Trophoblast cell (in vitro differentiated cells and primary cell): Measurements from ENCODE around the gene FASN.
A peak's percentile ranks its signal among the peaks of the same experiment; 100 is the strongest.

Experiments
- DNase-seq, 2 donors: peaks; one replicate each; pipeline ENCODE4 v3.0.0-alpha.2; 2016
- H2AFZ ChIP-seq: 2 replicates; pipeline ENCODE4 v1.6.1; 2013; ENCODE audit warnings: low read length, moderate library complexity, mild to moderate bottlenecking; ENCODE audit not compliant: insufficient read depth, poor library complexity
- H2AK5ac ChIP-seq: 2 replicates; pipeline ENCODE4 v1.6.1; 2013; ENCODE audit warnings: mild to moderate bottlenecking, low read length
- H2BK120ac ChIP-seq: 2 replicates; pipeline ENCODE4 v1.6.1; 2013; ENCODE audit warnings: low read length, mild to moderate bottlenecking, moderate library complexity; ENCODE audit not compliant: insufficient read depth, poor library complexity
- H2BK12ac ChIP-seq: 2 replicates; pipeline ENCODE4 v1.6.1; 2013; ENCODE audit warnings: mild to moderate bottlenecking, low read length, moderate library complexity
- H2BK5ac ChIP-seq: 2 replicates; pipeline ENCODE4 v1.6.1; 2013; ENCODE audit warnings: low read length, low read depth, moderate library complexity, mild to moderate bottlenecking; ENCODE audit not compliant: poor library complexity
- H3K14ac ChIP-seq: 2 replicates; pipeline ENCODE4 v1.6.1; 2013; ENCODE audit warnings: mild to moderate bottlenecking, low read length
- H3K18ac ChIP-seq: 2 replicates; pipeline ENCODE4 v1.6.1; 2013; ENCODE audit warnings: mild to moderate bottlenecking, low read length
- H3K23ac ChIP-seq: 2 replicates; pipeline ENCODE4 v1.6.1; 2013; ENCODE audit warnings: low read length
- H3K27ac ChIP-seq: 2 replicates; pipeline ENCODE4 v1.5.1; 2013; ENCODE audit warnings: low read depth, mild to moderate bottlenecking, inconsistent platforms, low read length, moderate library complexity
- H3K27me3 ChIP-seq: 2 replicates; pipeline ENCODE4 v1.6.1; 2013; ENCODE audit warnings: inconsistent platforms, mild to moderate bottlenecking, low read length, moderate library complexity; ENCODE audit not compliant: insufficient read depth
- H3K36me3 ChIP-seq, 2 experiments: 1 replicate in 1 of 2; 2 replicates in 1 of 2; pipeline ENCODE4 v1.6.1; 2013; ENCODE audit warnings: low read length in 2 of 2, mild to moderate bottlenecking in 2 of 2, moderate library complexity in 1 of 2; ENCODE audit not compliant: insufficient read depth in 2 of 2, control insufficient read depth in 1 of 2
- H3K4ac ChIP-seq: 2 replicates; pipeline ENCODE4 v1.6.1; 2013; ENCODE audit warnings: low read depth, mild to moderate bottlenecking, low read length, moderate library complexity
- H3K4me1 ChIP-seq, 2 experiments: 1 replicate in 1 of 2; 2 replicates in 1 of 2; pipeline ENCODE4 v1.6.1; 2013; ENCODE audit warnings: low read length in 2 of 2, mild to moderate bottlenecking in 2 of 2, moderate library complexity in 1 of 2; ENCODE audit not compliant: insufficient read depth in 2 of 2, control insufficient read depth in 1 of 2
- H3K4me2 ChIP-seq: 2 replicates; pipeline ENCODE4 v1.6.1; 2013; ENCODE audit warnings: inconsistent platforms, mild to moderate bottlenecking, low read length, moderate library complexity
- H3K4me3 ChIP-seq: 2 replicates; pipeline ENCODE4 v1.5.1; 2013; ENCODE audit warnings: mild to moderate bottlenecking, low read depth, low read length, inconsistent platforms
- H3K79me1 ChIP-seq: one replicate; pipeline ENCODE4 v1.6.1; 2013; ENCODE audit warnings: low read length
- H3K79me2 ChIP-seq: 2 replicates; pipeline ENCODE4 v1.6.1; 2013; ENCODE audit warnings: low read length, mild to moderate bottlenecking; ENCODE audit not compliant: control insufficient read depth, insufficient read depth, poor library complexity
- H3K9ac ChIP-seq: 2 replicates; pipeline ENCODE4 v1.6.1; 2013; ENCODE audit warnings: mild to moderate bottlenecking, low read length
- H3K9me3 ChIP-seq: 2 replicates; pipeline ENCODE4 v1.6.1; 2013; ENCODE audit warnings: low read depth, mild to moderate bottlenecking, control low read depth, inconsistent platforms, low read length; ENCODE audit not compliant: insufficient read depth
- H4K12ac ChIP-seq: 2 replicates; pipeline ENCODE4 v1.6.1; 2013; ENCODE audit warnings: low read depth, mild to moderate bottlenecking, low read length, moderate library complexity
- H4K8ac ChIP-seq: 2 replicates; pipeline ENCODE4 v1.6.1; 2013; ENCODE audit warnings: low read depth, mild to moderate bottlenecking, low read length, moderate library complexity
- H4K91ac ChIP-seq: one replicate; pipeline ENCODE4 v1.6.1; 2013; ENCODE audit warnings: low read depth, mild to moderate bottlenecking, low read length, moderate library complexity
- WGBS: extraction: QIAGEN DNeasy Blood & Tissue Kit; methylation state at CpG from one replicate; pipeline ENCODE4 v1.1.7; 2013; ENCODE audit warnings: missing lambda C conversion rate; ENCODE audit not compliant: insufficient read length, insufficient coverage; ENCODE audit errors: extremely low coverage; 5-methylcytosine and 5-hydroxymethylcytosine counted together

The FASN gene

GRCh38 chr17:82085931-82086764 is 11.9 kb downstream of the FASN start:
- H2BK12ac ChIP-seq = no peak overlapping the region
- H4K8ac ChIP-seq = no peak overlapping the region
- peaks cover 8% of the 10 kb centered on the region for H3K9me3 ChIP-seq
- no peaks in the 10 kb centered on the region for H3K27me3 ChIP-seq
- no peak overlapping the region for H2AK5ac ChIP-seq
- peaks cover 99% of the 10 kb centered on the region in 2 experiments for H3K36me3 ChIP-seq
- no peak overlapping the region for H3K27ac ChIP-seq
- no peak overlapping the region for H3K14ac ChIP-seq
- H3K4ac ChIP-seq = no peak overlapping the region
- no peak overlapping the region for H3K4me3 ChIP-seq
- no peak overlapping the region for H3K4me2 ChIP-seq
- no peak overlapping the region for H3K23ac ChIP-seq
- H3K18ac ChIP-seq = no peak overlapping the region
- no peaks in the 10 kb centered on the region for H3K79me2 ChIP-seq
- H2BK120ac ChIP-seq = no peak overlapping the region
- WGBS = no CpG with 5 or more reads among the region's 25 CpGs
- H3K9ac ChIP-seq = no peak overlapping the region
- H2BK5ac ChIP-seq = no peak overlapping the region
- no peak overlapping the region for H2AFZ ChIP-seq
- no peak overlapping the region for H4K91ac ChIP-seq
- H3K79me1 ChIP-seq = no peaks in the 10 kb centered on the region
- no peak overlapping the region for H4K12ac ChIP-seq
- H3K4me1 ChIP-seq = no peaks in the 10 kb centered on the region
- DNase-seq = no peak

DNA sequence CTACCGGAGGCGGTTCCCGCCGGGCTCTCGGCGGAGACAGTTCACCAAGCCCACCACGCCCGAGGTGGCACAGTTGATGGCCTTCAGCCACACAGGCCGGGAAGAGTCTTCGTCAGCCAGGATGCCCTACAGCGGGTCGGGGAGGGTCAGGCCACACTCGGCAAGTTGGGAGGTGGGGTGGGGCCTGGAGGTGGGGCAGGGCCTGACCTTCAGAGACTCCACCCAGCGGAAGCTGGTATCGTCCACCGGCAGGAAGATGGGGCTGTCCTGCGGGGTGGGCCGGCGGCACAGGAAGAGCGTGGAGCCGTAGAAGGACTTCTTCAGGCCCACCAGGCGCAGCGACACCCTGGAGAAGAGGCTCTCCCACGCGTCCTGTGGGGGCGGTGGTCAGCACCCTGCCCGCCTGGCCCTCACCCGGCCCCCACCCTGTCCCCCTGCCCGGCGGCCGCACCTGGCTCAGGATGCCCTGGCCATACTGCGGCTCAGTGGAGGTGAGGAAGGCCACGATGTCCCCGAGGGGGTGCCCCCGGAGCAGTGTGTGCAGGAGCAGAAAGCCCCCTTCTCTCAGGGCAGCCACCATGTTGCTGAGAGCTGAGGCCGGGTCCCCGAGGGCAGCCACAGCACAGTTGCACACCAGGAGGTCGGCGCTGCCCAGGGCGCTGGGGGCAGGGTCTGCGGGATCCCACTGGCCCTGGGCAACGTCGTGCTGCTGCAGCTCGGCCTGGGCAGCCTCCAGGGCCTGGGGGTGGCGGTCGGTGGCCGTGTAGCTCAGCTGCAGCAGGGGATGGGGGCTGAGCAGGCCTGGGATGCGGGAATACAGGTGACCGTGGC is 12.8 kb downstream of the FASN start:
- no peaks in the 10 kb centered on the region for H3K27me3 ChIP-seq
- H3K18ac ChIP-seq = no peak overlapping the region
- H3K4me3 ChIP-seq = peak overlapping the region; percentile 42
- no peak overlapping the region for H3K14ac ChIP-seq
- no peak overlapping the region for H4K8ac ChIP-seq
- H3K23ac ChIP-seq = no peak overlapping the region
- peaks cover 99 to 100% of the 10 kb centered on the region in 2 experiments for H3K36me3 ChIP-seq
- no peak overlapping the region for H3K4me2 ChIP-seq
- no CpG with 5 or more reads among the region's 49 CpGs for WGBS
- H2BK5ac ChIP-seq = no peak overlapping the region
- H3K27ac ChIP-seq = no peak overlapping the region
- H2BK12ac ChIP-seq = no peak overlapping the region
- no peak overlapping the region for H4K12ac ChIP-seq
- no peak for DNase-seq
- no peak overlapping the region for H2BK120ac ChIP-seq
- H3K4me1 ChIP-seq = no peaks in the 10 kb centered on the region
- H3K4ac ChIP-seq = no peak overlapping the region
- no peak overlapping the region for H4K91ac ChIP-seq
- no peaks in the 10 kb centered on the region for H3K79me1 ChIP-seq
- H2AFZ ChIP-seq = no peak overlapping the region
- H3K9ac ChIP-seq = no peak overlapping the region
- H2AK5ac ChIP-seq = no peak overlapping the region
- H3K9me3 ChIP-seq = peaks cover 8% of the 10 kb centered on the region
- no peaks in the 10 kb centered on the region for H3K79me2 ChIP-seq

DNA sequence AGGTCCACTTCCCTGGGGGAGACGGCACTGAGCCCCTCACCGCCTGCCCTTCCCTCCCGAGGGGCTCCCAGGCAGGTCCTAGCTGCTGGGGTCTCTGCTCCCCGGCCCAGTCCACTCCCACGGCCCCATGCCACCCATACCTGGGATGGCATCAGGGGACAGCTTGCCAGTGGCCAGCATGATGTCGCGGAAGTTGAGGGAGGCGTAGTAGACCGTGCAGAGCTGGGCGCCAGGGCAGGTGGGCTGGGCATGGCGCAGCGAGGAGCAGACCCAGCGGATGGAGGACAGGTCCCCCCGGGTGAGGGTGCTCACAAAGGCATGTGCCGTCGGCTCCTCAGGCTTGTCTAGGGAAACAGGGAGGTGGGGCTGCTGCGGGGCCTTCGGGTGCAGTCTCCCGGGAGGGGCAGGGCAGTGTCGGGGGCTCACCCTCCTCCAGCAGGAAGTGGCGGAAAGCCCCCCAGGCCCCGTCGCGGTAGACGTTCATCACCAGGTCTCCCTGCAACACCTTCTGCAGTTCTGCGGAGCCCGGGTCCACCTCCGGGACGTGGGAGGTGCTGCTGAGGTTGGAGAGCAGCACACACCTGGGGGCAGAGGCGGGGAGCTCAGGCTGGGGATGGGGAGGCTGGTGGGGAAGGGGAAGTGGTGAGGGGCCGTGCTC is 13.5 kb downstream of the FASN start:
- Histone ChIP-seq H4K8ac (no peak overlapping the region), H3K79me2 (no peaks in the 10 kb centered on the region), H3K4me1 (no peaks in the 10 kb centered on the region), H2BK120ac (no peak overlapping the region), H2BK5ac (no peak overlapping the region), H3K4ac (no peak overlapping the region), H3K4me2 (no peak overlapping the region), H3K4me3 (no peak overlapping the region), H2AK5ac (no peak overlapping the region), H4K91ac (no peak overlapping the region), H3K18ac (no peak overlapping the region), H3K23ac (no peak overlapping the region), H3K9ac (no peak overlapping the region), H3K79me1 (no peaks in the 10 kb centered on the region), H3K27me3 (no peaks in the 10 kb centered on the region), H3K9me3 (peaks cover 8% of the 10 kb centered on the region), H4K12ac (no peak overlapping the region), H3K36me3 (peaks cover 99% of the 10 kb centered on the region in 2 experiments), H3K27ac (no peak overlapping the region), H2BK12ac (no peak overlapping the region), H3K14ac (no peak overlapping the region), H2AFZ (no peak overlapping the region)
- DNase-seq = no peak
- WGBS = no CpG with 5 or more reads among the region's 31 CpGs

DNA sequence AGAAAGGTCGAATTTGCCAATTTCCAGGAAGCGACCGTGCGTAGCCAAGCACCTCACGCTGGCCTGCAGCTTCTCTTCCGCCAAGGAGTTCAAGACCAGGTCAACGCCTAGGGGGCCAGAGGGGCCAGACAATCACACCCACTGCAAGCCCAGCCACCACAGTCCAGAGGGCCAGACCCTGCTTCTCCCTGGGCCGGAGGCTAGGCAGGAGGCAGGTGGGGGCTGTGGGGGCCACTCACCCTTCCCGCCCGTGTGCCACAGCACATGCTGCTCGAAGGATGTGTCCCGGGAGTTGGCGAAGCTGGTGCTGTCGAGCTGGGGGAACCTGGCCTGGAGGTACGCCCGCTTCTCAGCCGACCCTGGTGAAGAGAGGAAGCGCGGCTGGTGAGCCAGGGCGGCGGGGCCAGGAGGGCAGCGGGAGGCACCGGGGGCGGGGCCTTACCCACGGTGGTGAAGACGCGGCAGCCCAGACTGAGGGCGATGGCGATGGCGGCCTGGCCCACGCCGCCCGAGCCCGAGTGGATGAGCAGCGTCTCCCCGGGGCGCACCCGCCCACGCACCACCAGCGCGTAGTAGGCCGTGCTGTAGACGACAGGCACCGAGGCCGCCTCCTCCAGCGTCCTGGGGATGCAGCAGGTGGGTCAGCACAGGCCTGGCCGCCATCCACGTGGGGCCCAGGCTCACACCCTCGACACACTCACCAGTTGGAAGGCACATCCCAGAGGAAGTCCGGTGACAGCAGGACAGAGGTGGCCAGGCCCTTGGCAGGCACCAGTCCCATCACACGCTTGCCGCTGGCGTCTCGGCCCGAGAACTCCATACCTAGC is 14.3 kb downstream of the FASN start:
- no CpG with 5 or more reads among the region's 55 CpGs for WGBS
- Histone ChIP-seq H3K9me3 (peaks cover 10% of the 10 kb centered on the region), H2BK120ac (no peak overlapping the region), H3K9ac (no peak overlapping the region), H3K18ac (no peak overlapping the region), H3K14ac (no peak overlapping the region), H3K27me3 (no peaks in the 10 kb centered on the region), H2BK5ac (no peak overlapping the region), H3K4ac (no peak overlapping the region), H2BK12ac (no peak overlapping the region), H4K12ac (no peak overlapping the region), H3K4me3 (no peak overlapping the region), H3K4me1 (no peaks in the 10 kb centered on the region), H2AK5ac (no peak overlapping the region), H3K27ac (no peak overlapping the region), H4K8ac (no peak overlapping the region), H4K91ac (no peak overlapping the region), H2AFZ (no peak overlapping the region), H3K79me1 (no peaks in the 10 kb centered on the region), H3K36me3 (peaks cover 98 to 99% of the 10 kb centered on the region in 2 experiments), H3K23ac (no peak overlapping the region), H3K79me2 (no peaks in the 10 kb centered on the region), H3K4me2 (no peak overlapping the region)
- no peak for DNase-seq
